GM12878 (cell line): ENCODE data around the gene NDRG2.

Experiments
- POLR2AphosphoS2 ChIP-seq: IDR thresholded peaks from 2 replicates; pipeline ENCODE4 v1.6.1; 2011; ENCODE audit warnings: low read depth, mild to moderate bottlenecking, low read length, improper control_type of control experiment, moderate library complexity
- TAF1 ChIP-seq: IDR thresholded peaks from 2 replicates; pipeline ENCODE4 v1.6.1; 2011; ENCODE audit warnings: mild to moderate bottlenecking, low read depth, low read length, borderline replicate concordance
- TF ChIP-seq, protein P1 (sequence below), 3 experiments: IDR thresholded peaks in 2 of 3; conservative IDR thresholded peaks in 1 of 3; 2 replicates each; pipeline ENCODE4 v1.5.1; 2011; ENCODE audit warnings: low read depth in 3 of 3, low read length in 3 of 3, mild to moderate bottlenecking in 3 of 3, control low read depth in 2 of 3, moderate library complexity in 2 of 3, inconsistent platforms in 1 of 3, mixed read lengths in 1 of 3; ENCODE audit not compliant: control insufficient read depth in 2 of 3, insufficient read depth in 1 of 3; ENCODE audit errors: extremely low read depth in 1 of 3

DNA sequence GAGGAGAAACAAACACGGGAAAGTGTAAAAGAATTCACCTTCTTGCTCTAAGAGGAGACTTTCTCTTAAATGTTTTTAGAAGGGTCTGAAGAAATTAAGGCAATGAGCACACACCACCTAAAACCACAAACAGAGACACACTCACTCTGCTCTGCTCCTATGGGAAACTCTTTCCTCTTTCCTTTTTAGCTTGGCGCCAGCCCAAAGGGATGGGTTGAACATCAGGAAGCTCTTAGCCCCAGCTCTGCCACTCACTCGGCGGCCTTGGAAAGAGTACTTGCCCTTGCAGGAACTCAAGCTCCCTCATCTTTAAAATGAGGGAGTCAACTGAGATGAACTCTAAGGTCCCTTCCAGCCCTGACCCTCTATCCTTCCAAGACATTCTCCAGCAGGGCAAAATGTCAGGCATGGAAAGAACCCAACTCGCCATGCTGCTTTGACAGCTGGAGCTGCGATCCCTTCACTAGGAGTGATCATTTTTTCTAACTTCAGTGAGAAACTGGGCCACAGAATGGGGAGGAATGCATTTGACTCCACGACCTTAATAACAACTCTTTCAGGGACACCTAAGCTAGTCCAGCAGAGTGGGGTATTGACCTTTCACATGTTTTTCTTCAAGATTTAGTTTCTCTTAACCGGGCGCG, 31.8 kb upstream of the NDRG2 start:
- no peak for TF ChIP-seq TAF1
- TF ChIP-seq, protein P1, sequence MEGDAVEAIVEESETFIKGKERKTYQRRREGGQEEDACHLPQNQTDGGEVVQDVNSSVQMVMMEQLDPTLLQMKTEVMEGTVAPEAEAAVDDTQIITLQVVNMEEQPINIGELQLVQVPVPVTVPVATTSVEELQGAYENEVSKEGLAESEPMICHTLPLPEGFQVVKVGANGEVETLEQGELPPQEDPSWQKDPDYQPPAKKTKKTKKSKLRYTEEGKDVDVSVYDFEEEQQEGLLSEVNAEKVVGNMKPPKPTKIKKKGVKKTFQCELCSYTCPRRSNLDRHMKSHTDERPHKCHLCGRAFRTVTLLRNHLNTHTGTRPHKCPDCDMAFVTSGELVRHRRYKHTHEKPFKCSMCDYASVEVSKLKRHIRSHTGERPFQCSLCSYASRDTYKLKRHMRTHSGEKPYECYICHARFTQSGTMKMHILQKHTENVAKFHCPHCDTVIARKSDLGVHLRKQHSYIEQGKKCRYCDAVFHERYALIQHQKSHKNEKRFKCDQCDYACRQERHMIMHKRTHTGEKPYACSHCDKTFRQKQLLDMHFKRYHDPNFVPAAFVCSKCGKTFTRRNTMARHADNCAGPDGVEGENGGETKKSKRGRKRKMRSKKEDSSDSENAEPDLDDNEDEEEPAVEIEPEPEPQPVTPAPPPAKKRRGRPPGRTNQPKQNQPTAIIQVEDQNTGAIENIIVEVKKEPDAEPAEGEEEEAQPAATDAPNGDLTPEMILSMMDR (IDR thresholded peaks at IDR 0.05 in 2 of 3, conservative IDR thresholded peaks at IDR 0.05 in 1 of 3; ENCODE audit: control insufficient read depth in 2 of 3, extremely low read depth in 1 of 3, insufficient read depth in 1 of 3, low read depth in 3 of 3, low read length in 3 of 3), result no peak
- TF ChIP-seq POLR2AphosphoS2, result no peak
